HG02840 (cell line): ENCODE results near the gene TNFAIP8L1.

Experiments used
- ATAC-seq: cut with Tn5 transposase; IDR thresholded peaks from one replicate; pipeline ENCODE4 v1.9.1; 2021; ENCODE audit warnings: mild to moderate bottlenecking, moderate library complexity, moderate number of reproducible peaks; ENCODE audit not compliant: unreplicated experiment, low FRiP score

TNFAIP8L1 gene

DNA sequence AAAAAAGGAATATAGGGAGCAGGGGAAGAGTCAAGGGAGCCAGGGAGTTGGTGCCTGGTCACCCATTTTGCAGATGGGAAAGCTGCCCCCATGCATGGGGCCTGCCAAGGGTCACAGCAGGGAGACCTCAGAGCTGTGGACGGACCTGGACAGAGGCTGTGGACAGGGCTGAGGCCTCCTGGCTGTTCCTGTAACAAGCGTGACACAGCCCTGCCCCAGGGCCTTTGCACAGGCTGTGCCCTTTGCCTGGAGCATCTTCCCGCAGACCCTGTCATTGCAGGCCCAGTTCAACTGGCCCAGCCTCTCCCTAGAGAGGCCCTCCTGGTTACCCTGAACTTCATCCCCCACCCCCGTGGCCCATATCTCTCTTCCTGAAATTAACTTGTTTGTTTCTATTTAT is 6.4 kb downstream of the TNFAIP8L1 start:
- ATAC-seq, result no peak

DNA sequence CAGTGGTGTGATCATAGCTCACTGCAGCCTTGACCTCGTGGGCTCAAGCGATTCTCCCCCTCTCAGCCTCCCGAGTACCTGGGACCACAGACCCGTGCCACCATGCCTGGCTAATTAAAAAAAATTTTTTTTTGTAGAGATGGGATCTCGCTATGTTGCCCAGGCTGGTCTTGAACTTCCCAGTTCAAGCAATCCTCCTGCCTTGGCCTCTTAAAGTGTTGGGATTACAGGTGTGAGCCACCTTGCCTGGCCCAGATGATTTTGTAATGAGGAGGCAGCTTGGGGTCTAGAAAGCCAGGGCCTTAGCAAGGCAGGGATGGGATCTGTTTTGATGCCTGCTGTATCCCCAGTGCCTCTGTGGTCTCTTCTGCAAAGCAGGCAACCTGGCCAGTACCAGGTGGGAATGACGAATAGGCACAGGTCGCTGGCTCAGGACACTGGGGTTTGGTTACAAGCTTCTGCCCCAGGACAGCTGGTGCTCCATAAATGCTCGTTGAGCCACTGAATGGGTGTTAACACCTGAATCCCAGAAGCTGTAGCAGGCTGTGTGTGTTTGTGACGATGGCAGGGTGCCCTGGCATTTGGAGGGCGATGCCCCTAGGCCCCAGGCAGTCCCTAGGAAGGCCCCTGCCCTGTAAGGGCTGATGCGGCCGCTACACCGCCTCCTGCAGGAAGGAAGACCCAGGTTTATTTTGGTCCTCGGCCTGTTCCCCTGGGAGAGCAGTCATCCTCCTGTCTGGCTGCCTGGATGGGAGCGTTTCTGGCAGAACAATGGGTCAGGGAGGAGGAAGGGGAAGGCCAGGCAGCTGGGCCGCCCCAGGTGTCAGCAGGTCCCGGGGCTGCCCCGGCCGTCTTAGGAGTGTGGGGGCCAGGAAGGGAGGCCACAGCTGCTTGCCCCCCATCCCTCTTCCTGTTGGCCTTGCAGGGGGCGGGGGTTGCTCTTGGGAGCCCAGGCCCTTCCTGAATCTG is 8.6 kb downstream of the TNFAIP8L1 start:
- ATAC-seq, result no peak

GRCh38 chr19:4649392-4650047 is 10.2 kb downstream of the TNFAIP8L1 start:
- no peak for ATAC-seq

DNA sequence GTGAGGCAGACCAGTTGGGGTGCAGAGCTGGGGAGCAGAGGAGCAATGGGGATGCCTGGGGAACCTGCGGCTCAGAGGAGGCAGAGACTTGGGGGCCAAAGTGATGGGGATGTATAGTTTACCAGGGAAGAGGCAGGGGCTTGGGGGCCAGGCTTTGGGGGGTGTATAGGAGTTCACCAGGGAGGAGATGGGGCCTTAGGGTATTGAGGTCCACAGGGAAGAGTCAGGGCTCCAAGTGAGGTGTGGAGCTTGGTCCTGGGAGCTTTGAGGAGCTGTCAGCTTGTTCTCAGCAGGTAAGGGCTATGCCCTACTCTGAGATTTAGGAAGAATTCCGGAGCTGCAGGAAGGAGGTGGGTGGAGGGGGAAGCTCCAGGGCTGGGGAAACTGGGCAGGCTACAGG is 10.8 kb downstream of the TNFAIP8L1 start:
- no peak for ATAC-seq

DNA sequence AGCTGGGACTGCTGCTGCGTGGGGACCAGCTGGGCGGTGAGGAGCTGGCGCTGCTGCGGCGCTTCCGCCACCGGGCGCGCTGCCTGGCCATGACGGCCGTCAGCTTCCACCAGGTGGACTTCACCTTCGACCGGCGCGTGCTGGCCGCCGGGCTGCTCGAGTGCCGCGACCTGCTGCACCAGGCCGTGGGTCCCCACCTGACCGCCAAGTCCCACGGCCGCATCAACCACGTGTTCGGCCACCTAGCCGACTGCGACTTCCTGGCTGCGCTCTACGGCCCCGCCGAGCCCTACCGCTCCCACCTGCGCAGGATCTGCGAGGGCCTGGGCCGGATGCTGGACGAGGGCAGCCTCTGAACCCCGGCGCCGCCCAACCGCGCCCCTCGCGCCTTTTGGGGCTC is 12.8 kb downstream of the TNFAIP8L1 start:
- no peak for ATAC-seq

- no peak for ATAC-seq
These were observed 14.6 kb downstream of the TNFAIP8L1 start for GRCh38 chr19:4653793-4654436.

GRCh38 chr19:4654437-4655361 is 15.4 kb downstream of the TNFAIP8L1 start:
- ATAC-seq, result no peak

DNA sequence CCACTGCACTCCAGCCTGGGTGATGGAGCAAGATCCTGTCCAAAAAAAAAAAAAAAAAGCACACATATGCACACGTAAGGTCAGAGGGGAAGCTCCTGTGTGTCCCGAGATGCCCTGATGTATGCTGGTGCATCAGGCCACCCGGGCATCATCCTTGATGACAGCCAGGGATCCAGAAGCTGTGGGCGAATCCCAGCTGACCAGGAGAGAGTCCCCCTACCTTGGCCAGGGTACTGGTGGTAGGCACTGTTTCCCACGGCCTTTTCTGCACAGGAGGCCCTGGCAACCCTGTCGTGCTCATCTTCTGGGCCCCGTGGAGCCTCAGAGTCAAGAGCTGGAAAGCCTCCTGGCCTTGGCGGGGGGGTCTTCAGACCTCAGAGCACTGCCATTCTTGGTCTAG is 16.8 kb downstream of the TNFAIP8L1 start:
- no peak for ATAC-seq

- ATAC-seq, result no peak
These were observed 17.9 kb downstream of the TNFAIP8L1 start for GRCh38 chr19:4657262-4657661.

DNA sequence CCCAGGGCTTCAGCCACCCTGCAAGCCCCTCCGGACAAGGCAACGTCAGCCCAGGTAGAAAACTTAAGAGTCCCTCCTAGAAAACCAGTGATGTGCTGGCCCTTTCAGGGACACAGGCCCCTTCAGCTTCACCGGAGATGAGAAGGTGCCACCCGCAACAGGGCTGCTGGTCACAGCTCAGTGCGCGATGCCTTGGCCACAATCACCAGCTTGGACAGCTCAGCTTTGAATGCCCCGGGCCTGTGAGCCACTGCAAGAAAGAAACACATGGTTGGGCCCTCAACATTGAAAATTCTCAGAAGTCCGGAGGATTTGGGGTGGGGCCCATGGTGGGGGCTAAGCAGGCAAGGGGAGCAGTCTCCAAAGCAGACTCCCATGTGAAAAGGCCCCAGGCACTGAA is 18.5 kb downstream of the TNFAIP8L1 start:
- no peak for ATAC-seq

GRCh38 chr19:4660181-4660791 is 21.0 kb downstream of the TNFAIP8L1 start:
- no peak for ATAC-seq

- no peak for ATAC-seq
These were observed 21.7 kb downstream of the TNFAIP8L1 start for GRCh38 chr19:4660993-4661392.

GRCh38 chr19:4662020-4662695 is 22.8 kb downstream of the TNFAIP8L1 start:
- ATAC-seq, result no peak

DNA sequence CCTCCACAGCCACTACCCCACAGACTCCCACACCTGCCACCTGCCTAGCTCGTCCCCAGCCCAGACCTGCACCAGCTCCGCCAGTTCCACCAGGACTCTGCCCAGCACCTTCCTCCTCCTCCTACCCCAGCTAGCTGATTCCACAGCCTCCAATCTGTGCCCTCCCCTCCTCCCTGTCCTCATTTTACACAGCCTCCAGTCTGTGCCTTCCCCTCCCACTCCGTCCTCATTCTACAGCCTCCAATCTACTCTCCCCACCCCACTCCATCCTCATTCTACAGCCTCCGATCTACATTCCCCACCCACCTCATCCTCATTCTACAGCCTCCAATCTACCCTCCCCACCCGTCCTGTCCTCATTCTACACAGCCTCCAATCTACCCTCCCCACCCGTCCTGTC is 23.5 kb downstream of the TNFAIP8L1 start:
- no peak for ATAC-seq

DNA sequence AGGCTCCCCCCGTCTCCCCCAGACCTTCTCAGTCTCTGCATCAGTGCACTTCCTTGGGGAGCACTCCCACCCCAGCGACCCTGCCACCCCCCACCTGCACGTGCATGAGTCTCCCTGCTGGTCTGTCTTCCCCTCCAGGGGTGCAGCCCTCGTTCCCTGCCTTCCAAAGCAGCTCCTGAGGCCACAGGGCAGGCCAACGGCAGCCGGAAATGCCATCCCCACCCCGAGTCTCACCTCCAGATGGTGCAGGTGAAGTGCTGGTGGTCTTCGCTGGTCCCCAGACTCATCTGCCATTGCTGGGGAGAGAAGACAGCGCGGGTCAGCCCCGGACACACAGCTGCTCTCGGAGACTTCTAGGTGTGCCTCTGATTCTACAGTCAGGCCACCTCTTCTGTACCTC is 25.3 kb downstream of the TNFAIP8L1 start:
- no peak for ATAC-seq

- ATAC-seq, result peak; percentile 87
These were observed 30.6 kb downstream of the TNFAIP8L1 start, which contains the start of gene MYDGF for GRCh38 chr19:4669723-4670480. MYDGF (minus strand) TSS chr19:4670342; CDS start chr19:4670334, 8 bp downstream.

DNA sequence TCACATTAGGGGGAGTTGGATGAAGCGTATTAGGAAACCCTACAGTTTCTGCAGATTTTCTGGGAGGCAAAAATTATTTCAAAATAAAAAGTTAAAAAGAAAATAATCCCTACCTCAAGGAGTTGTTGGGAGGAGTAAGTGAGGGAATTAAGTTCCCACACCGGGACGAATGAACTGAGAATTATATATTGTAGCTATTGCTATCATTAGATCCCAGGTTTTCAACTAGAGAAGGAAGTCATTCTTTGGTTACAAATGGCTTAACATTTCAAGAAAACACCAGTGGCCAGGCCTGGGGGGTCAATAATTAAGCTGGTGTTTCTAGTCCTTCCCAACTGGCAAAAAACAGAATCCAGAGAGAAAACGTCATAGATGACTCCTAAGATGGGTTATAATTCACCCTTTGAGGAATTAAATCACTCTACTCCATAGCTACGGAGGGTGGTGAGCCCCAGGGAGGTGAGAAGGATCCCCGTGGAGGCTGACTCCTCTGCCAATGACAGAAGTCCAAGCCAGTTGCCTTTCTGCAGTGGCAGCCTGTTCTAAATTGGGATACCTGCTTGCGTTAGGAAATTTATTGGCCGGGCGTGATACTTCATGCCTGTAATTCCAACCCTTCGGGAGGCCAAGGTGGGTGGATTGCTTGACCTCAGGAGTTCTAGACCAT is 32.0 kb downstream of the TNFAIP8L1 start:
- no peak for ATAC-seq

- no peak for ATAC-seq
These were observed 33.9 kb downstream of the TNFAIP8L1 start for GRCh38 chr19:4673216-4673615.
